SK-N-SH (cell line): ENCODE data around the gene EVA1A. TPM values are rescaled to one million over a fixed set of nuclear protein-coding genes. Genes with fewer than 3 reads are reported as not detected.
A peak's percentile ranks its signal among the peaks of the same experiment; 100 is the strongest.

Experiments used
- CTCF ChIA-PET: fragments of 300-600, 350-600 bp; formaldehyde crosslinking; extraction: SDS; loops from one replicate; lab custom pipeline; 2021; lab: Yijun Ruan, JAX
- POLR2A ChIA-PET: fragments of 350-600 bp; sonication (Branson Sonifier 250); formaldehyde crosslinking; extraction: SDS; loops from one replicate; lab custom pipeline; 2020; ENCODE audit warnings: antibody characterized with exemption, inconsistent platforms; lab: Yijun Ruan, JAX
- DNase-seq: peaks from one replicate; pipeline ENCODE4 v3.0.0; 2012
- H2AFZ ChIP-seq: fragments of 200-600 bp; sonication (generic); 2 replicates; pipeline ENCODE4 v1.8.1; 2016; ENCODE audit warnings: antibody characterized with exemption, mild to moderate bottlenecking, low read depth
- H3F3A ChIP-seq: fragments of 200-600 bp; sonication (generic); replicated peaks from 2 replicates; pipeline ENCODE3; 2016; ENCODE audit warnings: antibody characterized with exemption, mild to moderate bottlenecking; ENCODE audit not compliant: insufficient read depth
- H3K27ac ChIP-seq, 2 experiments: fragments of 200-500 bp in 1 of 2; fragments of 200-600 bp in 1 of 2; sonication (Bioruptor generic) in 1 of 2; sonication (generic), shearing (Covaris generic) in 1 of 2; 2 replicates each; pipeline versions ENCODE4 v1.5.1 to v1.6.1; 2014 to 2016; ENCODE audit warnings: low read depth in 2 of 2, inconsistent platforms in 1 of 2, low read length in 1 of 2, mild to moderate bottlenecking in 1 of 2, mixed read lengths in 1 of 2
- H3K27me3 ChIP-seq: fragments of 200-600 bp; sonication (generic), shearing (Covaris generic); 2 replicates; pipeline ENCODE4 v1.6.1; 2016; ENCODE audit warnings: mixed run types; ENCODE audit not compliant: insufficient read depth
- H3K36me3 ChIP-seq, 2 experiments: fragments of 200-500 bp in 1 of 2; fragments of 200-600 bp in 1 of 2; sonication (Bioruptor generic) in 1 of 2; sonication (generic) in 1 of 2; replicated peaks in 1 of 2; 2 replicates each; pipeline versions ENCODE3 to v1.5.1; 2014 to 2016; ENCODE audit warnings: low read length in 1 of 2, mild to moderate bottlenecking in 1 of 2; ENCODE audit not compliant: insufficient read depth in 2 of 2, control insufficient read depth in 1 of 2
- H3K4me1 ChIP-seq, 2 experiments: fragments of 200-500 bp in 1 of 2; fragments of 200-600 bp in 1 of 2; sonication (Bioruptor generic) in 1 of 2; sonication (generic), shearing (Covaris generic) in 1 of 2; 2 replicates each; pipeline versions ENCODE4 v1.5.1 to v1.6.1; 2014 to 2016; ENCODE audit warnings: low read depth in 1 of 2, low read length in 1 of 2, mixed run types in 1 of 2; ENCODE audit not compliant: insufficient read depth in 2 of 2, control insufficient read depth in 1 of 2
- H3K4me2 ChIP-seq: fragments of 200-600 bp; sonication (generic), shearing (Covaris generic); 2 replicates; pipeline ENCODE4 v1.6.1; 2017; ENCODE audit warnings: mixed run types
- H3K4me3 ChIP-seq, 2 experiments: fragments of 200-500 bp in 1 of 2; fragments of 200-600 bp in 1 of 2; sonication (Bioruptor generic) in 1 of 2; sonication (generic), shearing (Covaris generic) in 1 of 2; 2 replicates each; pipeline versions ENCODE4 v1.5.1 to v1.8.1; 2014 to 2016; ENCODE audit warnings: low read depth in 2 of 2, inconsistent platforms in 1 of 2, low read length in 1 of 2, mild to moderate bottlenecking in 1 of 2, mixed read lengths in 1 of 2, moderate library complexity in 1 of 2
- H3K79me2 ChIP-seq: fragments of 200-600 bp; sonication (generic); 2 replicates; pipeline ENCODE4 v1.8.1; 2017; ENCODE audit warnings: mild to moderate bottlenecking; ENCODE audit not compliant: insufficient read depth
- H3K9ac ChIP-seq: fragments of 200-600 bp; sonication (generic); 2 replicates; pipeline ENCODE4 v1.6.1; 2017; ENCODE audit warnings: mixed run types
- H3K9me2 ChIP-seq: fragments of 200-600 bp; sonication (generic); 2 replicates; pipeline ENCODE4 v1.6.1; 2017; ENCODE audit warnings: mixed run types
- H3K9me3 ChIP-seq: fragments of 200-600 bp; sonication (generic); 2 replicates; pipeline ENCODE4 v1.6.1; 2017; ENCODE audit warnings: mixed run types, mild to moderate bottlenecking, moderate library complexity
- H4K20me1 ChIP-seq: fragments of 200-600 bp; sonication (generic); 2 replicates; pipeline ENCODE4 v1.6.1; 2017; ENCODE audit warnings: mild to moderate bottlenecking, mixed run types; ENCODE audit not compliant: insufficient read depth
- EZH2phosphoT487 ChIP-seq: fragments of 200-600 bp; sonication (generic); IDR thresholded peaks from 2 replicates; pipeline ENCODE4 v1.6.1; 2017; ENCODE audit warnings: low read depth, mixed run types, mild to moderate bottlenecking, antibody characterized with exemption, moderate library complexity, borderline replicate concordance
- FOXJ3 ChIP-seq: sonication (generic); formaldehyde crosslinking; IDR thresholded peaks from 2 replicates; pipeline ENCODE4 v1.5.1; 2020; ENCODE audit warnings: mild to moderate bottlenecking, missing genetic modification reagents
- GABPA ChIP-seq: IDR thresholded peaks from 2 replicates; pipeline ENCODE4 v1.4.0; 2012; ENCODE audit warnings: low read depth, mild to moderate bottlenecking
- GATA2 ChIP-seq: sonication (generic); formaldehyde crosslinking; IDR thresholded peaks from 2 replicates; pipeline ENCODE4 v1.5.0; 2020; ENCODE audit warnings: mild to moderate bottlenecking, missing genetic modification reagents
- IRF3 ChIP-seq: fragments of 150-350 bp; IDR thresholded peaks from 2 replicates; pipeline ENCODE4 v1.6.1; 2016; ENCODE audit warnings: mild to moderate bottlenecking, low read depth, low read length
- MXI1 ChIP-seq: IDR thresholded peaks from 2 replicates; pipeline ENCODE4 v1.6.1; 2012; ENCODE audit warnings: mild to moderate bottlenecking, low read depth, low read length, improper control_type of control experiment
- NRF1 ChIP-seq: IDR thresholded peaks from 2 replicates; pipeline ENCODE4 v1.6.1; 2012; ENCODE audit warnings: low read depth, mild to moderate bottlenecking, low read length
- RAD21 ChIP-seq: IDR thresholded peaks from 2 replicates; pipeline ENCODE4 v1.6.1; 2012; ENCODE audit warnings: mild to moderate bottlenecking, low read length
- RFX5 ChIP-seq: IDR thresholded peaks from 2 replicates; pipeline ENCODE4 v1.6.1; 2012; ENCODE audit warnings: mild to moderate bottlenecking, improper control_type of control experiment, low read length
- SIN3A ChIP-seq: IDR thresholded peaks from 2 replicates; pipeline ENCODE4 v1.6.1; 2012; ENCODE audit warnings: low read depth, mild to moderate bottlenecking, low read length, moderate library complexity, borderline replicate concordance
- SMC3 ChIP-seq: IDR thresholded peaks from 2 replicates; pipeline ENCODE4 v1.6.1; 2012; ENCODE audit warnings: low read depth, low read length, improper control_type of control experiment
- USF1 ChIP-seq: IDR thresholded peaks from 2 replicates; pipeline ENCODE4 v1.4.0; 2012; ENCODE audit warnings: low read depth, borderline replicate concordance
- USF2 ChIP-seq: fragments of 150-350 bp; IDR thresholded peaks from 2 replicates; pipeline ENCODE4 v1.6.1; 2017; ENCODE audit warnings: antibody characterized with exemption, low read length, low read depth, borderline replicate concordance
- ZBTB33 ChIP-seq: IDR thresholded peaks from 2 replicates; pipeline ENCODE4 v1.4.0; 2012; ENCODE audit warnings: low read depth, borderline replicate concordance
- WGBS: methylation state at CpG from one replicate; pipeline ENCODE4 v1.1.6; 2017; ENCODE audit warnings: low lambda C conversion rate; 5-methylcytosine and 5-hydroxymethylcytosine counted together
- polyA plus RNA-seq, 3 experiments: library from polyadenylated mRNA; depleted of rRNA; stranded (reverse); fragments of >200 nt; gene quantifications; 2 replicates each; pipeline ENCODE4 v1.2.3, GENCODE V29; 2012

Gene EVA1A
- polyA plus RNA-seq, 1 of the 3 experiments (the other 2 are of a cell fraction): 93.0 TPM

GRCh38 chr2:75559680-75560021 is 1.1 kb downstream of the EVA1A start:
- H3K79me2 ChIP-seq: peaks cover 86% of the 10 kb centered on the region
- no peak for DNase-seq
- ChIA-PET POLR2A (no interaction called here), CTCF (interaction anchor here (1.5 to 4.2 kb wide), 4 partner anchors 37 to 95 kb away, joined by 4 to 33 read pairs (median 7); no protein-coding TSS in a partner anchor)
- peaks cover 47% of the 10 kb centered on the region for H4K20me1 ChIP-seq
- H3K27ac ChIP-seq: peak overlapping the region; percentile 72 to 95
- H3K27me3 ChIP-seq: no peaks in the 10 kb centered on the region
- H3K4me1 ChIP-seq: peaks cover 5 to 26% of the 10 kb centered on the region in 2 experiments
- H3K9ac ChIP-seq: peak overlapping the region; percentile 94
- no peaks in the 10 kb centered on the region for H3K9me3 ChIP-seq
- H3K36me3 ChIP-seq: peaks cover 11 to 21% of the 10 kb centered on the region in 2 experiments
- H3K9me2 ChIP-seq: no peaks in the 10 kb centered on the region
- H3K4me3 ChIP-seq: peak overlapping the region; percentile 58 to 92
- H3F3A ChIP-seq: peaks cover 16% of the 10 kb centered on the region
- H2AFZ ChIP-seq: no peak overlapping the region
- TF ChIP-seq RAD21 (no peak), GABPA (no peak), SIN3A (no peak), ZBTB33 (no peak), FOXJ3 (CRISPR knock-in tag) (no peak), IRF3 (no peak), RFX5 (no peak), NRF1 (no peak), SMC3 (no peak), MXI1 (no peak), EZH2phosphoT487 (no peak), USF2 (no peak), USF1 (no peak), GATA2 (no peak)
- peak overlapping the region; percentile 88 for H3K4me2 ChIP-seq
- 15% methylated on average over 7 of the region's 8 CpGs for WGBS
